Fibroblast of mammary gland (primary cell): Measurements from ENCODE around the gene LIG4.

Experiments
- DNase-seq: peaks from one replicate; pipeline ENCODE4 v3.0.0-alpha.2; 2010; ENCODE audit warnings: low read depth
- H3K4me3 ChIP-seq: 2 replicates; pipeline ENCODE4 v1.5.1; 2011; ENCODE audit warnings: low read depth, mild to moderate bottlenecking, low read length, moderate library complexity; ENCODE audit not compliant: control insufficient read depth
- TF ChIP-seq, protein P1 (sequence below): conservative IDR thresholded peaks from 2 replicates; pipeline ENCODE4 v1.5.1; 2011; ENCODE audit warnings: low read depth, low read length, inconsistent platforms; ENCODE audit not compliant: control insufficient read depth, insufficient read depth

Gene LIG4

DNA sequence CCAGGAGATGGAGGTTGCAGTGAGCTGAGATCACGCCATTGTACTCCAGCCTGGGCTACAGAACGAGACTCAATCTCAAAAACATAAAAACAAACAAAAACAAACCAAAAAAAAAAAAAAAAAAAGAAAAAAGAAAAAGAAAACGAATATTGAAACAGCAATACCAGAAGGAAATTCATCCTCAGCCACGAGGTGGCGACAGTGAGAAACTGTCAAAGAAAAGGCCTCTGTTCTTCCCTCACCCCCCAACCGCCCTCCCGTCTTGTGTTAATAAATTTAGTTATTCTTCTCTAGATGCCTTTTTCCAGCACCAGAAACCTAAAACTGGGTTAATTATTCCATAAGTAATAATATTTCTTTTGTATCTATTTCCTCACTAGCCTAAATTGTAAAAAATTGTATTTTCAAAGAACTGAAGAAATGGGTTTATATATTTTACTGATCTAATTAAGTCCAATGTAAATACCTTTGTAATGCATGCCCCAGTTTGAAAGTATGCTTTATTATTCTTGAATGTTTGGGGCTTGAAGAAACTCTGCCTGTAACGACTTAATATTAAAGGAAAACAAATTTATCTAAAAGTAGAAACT is 38.6 kb downstream of the LIG4 start:
- peak; percentile 23 for DNase-seq
- no peak overlapping the region for H3K4me3 ChIP-seq
- TF ChIP-seq, protein P1, sequence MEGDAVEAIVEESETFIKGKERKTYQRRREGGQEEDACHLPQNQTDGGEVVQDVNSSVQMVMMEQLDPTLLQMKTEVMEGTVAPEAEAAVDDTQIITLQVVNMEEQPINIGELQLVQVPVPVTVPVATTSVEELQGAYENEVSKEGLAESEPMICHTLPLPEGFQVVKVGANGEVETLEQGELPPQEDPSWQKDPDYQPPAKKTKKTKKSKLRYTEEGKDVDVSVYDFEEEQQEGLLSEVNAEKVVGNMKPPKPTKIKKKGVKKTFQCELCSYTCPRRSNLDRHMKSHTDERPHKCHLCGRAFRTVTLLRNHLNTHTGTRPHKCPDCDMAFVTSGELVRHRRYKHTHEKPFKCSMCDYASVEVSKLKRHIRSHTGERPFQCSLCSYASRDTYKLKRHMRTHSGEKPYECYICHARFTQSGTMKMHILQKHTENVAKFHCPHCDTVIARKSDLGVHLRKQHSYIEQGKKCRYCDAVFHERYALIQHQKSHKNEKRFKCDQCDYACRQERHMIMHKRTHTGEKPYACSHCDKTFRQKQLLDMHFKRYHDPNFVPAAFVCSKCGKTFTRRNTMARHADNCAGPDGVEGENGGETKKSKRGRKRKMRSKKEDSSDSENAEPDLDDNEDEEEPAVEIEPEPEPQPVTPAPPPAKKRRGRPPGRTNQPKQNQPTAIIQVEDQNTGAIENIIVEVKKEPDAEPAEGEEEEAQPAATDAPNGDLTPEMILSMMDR: peak; percentile 45

DNA sequence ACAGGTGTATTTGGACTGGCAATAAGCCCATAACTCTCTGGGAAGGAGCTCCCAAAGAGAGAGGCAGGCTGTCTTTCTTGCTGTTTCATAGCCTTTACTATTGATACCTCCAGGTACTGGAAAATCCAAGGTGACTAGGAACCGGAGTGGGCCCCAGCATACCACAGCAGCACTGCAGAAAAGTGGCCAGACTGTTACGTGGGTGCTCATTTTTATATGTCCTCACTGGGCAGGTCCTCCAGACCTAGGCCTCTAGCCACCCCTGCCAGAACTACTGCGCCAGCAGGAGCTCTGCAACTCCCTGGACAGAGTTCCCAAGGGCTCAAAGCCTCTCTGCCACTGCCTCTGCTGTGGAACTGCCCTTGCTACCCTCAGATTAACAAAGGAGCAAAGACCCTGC is 46.4 kb downstream of the LIG4 start:
- TF ChIP-seq, protein P1: no peak
- no peak for DNase-seq
- no peak overlapping the region for H3K4me3 ChIP-seq

DNA sequence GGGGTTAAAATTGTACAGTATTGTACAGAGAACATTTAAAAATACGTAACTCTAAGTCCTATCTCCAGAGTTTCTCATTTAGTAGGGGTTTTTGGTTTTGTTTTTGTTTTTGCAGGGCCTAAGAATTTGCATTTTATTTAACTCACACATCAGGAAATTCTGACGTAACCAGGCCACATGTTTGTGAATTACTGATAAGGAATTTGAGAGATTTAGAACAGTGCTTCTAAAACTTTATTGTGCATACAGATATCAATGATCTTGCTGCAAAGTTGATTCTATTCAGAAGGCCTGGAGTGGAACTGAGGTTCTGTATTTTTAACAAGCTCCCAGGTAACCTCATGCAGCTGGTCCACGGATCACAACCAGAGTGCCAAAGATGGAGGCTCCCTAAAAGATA is 49.3 kb downstream of the LIG4 start:
- DNase-seq: no peak
- no peak overlapping the region for H3K4me3 ChIP-seq
- TF ChIP-seq, protein P1: no peak

DNA sequence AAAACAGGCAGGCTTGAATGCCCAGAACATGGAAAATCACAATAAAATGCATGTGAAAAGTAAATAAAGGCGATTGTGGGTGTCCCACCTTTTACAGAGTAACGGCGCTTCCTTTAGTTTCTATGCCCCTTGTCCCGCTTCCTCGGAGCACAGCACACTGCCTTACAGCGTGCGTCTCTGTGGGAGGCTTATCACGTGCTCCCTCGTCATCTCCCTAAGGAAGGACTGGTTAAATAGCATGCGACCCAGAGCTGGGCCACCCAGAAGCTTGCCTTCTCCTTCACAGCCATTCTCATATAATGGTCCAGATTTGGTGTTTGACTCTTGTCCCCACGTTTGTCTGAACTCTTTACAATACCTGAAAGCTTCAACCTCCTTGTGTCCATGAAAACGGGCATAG is 56.6 kb downstream of the LIG4 start:
- no peak for DNase-seq
- TF ChIP-seq, protein P1: no peak
- no peak overlapping the region for H3K4me3 ChIP-seq
